Chondrocyte (in vitro differentiated cells): Measurements from ENCODE around the gene FBXW5. TPM values are rescaled to one million over a fixed set of nuclear protein-coding genes. Genes with fewer than 3 reads are reported as not detected.

ENCODE experiments used
- DNase-seq: peaks from one replicate; pipeline ENCODE4 v3.0.0; 2021; ENCODE audit warnings: mixed read lengths, low spot score
- H3K27ac Mint-ChIP-seq: one replicate; pipeline ENCODE4 v1.8.0; 2021; ENCODE audit warnings: mild to moderate bottlenecking, moderate library complexity, mixed read lengths; ENCODE audit not compliant: unreplicated experiment
- H3K27me3 Mint-ChIP-seq: 2 replicates; pipeline ENCODE4 v1.8.0; 2021; ENCODE audit warnings: low read depth, mixed read lengths
- H3K36me3 Mint-ChIP-seq: 2 replicates; pipeline ENCODE4 v1.8.0; 2021; ENCODE audit warnings: low read depth, mixed read lengths
- H3K4me1 Mint-ChIP-seq: 2 replicates; pipeline ENCODE4 v1.8.0; 2021; ENCODE audit warnings: low read depth, mild to moderate bottlenecking, mixed read lengths
- H3K4me3 Mint-ChIP-seq: one replicate; pipeline ENCODE4 v1.8.0; 2021; ENCODE audit warnings: mild to moderate bottlenecking, moderate library complexity, mixed read lengths; ENCODE audit not compliant: unreplicated experiment
- H3K9me3 Mint-ChIP-seq: 2 replicates; pipeline ENCODE4 v1.8.0; 2021; ENCODE audit warnings: low read depth, mixed read lengths
- CTCF ChIP-seq: fragments of 200-600 bp; sonication (generic); IDR thresholded peaks from 2 replicates; pipeline ENCODE4 v1.5.0; 2021; ENCODE audit warnings: antibody characterized with exemption, mild to moderate bottlenecking, moderate library complexity
- total RNA-seq: library from RNA; stranded (reverse); gene quantifications from 3 replicates; pipeline ENCODE4 v1.2.1, GENCODE V29; 2021

The FBXW5 gene
- total RNA-seq, 1 donor from 2014 or later: 87.5 TPM

DNA sequence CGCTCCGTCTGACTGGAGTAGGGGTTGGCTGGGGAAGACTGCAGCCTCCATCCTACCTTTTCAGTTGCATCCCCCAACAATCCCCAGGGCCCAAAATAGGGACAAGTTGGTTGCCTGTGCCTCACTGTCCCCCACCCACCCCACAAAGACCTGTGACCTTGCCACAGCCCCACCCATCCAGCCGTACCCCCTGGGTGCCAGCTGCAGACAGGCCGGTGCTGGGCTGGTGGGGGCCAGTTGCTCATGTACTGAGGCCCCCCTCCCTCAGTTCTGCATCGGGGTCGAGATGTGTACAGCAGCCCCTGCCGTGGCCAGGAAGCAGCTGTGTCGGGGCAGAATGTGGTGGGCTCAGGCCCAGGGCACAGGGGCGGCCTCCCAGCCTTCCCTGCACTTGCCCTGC is 38.6 kb upstream of the FBXW5 start:
- no peak overlapping the region for H3K4me3 Mint-ChIP-seq
- no peaks in the 10 kb centered on the region for H3K9me3 Mint-ChIP-seq
- no peaks in the 10 kb centered on the region for H3K36me3 Mint-ChIP-seq
- no peak for TF ChIP-seq CTCF
- H3K27ac Mint-ChIP-seq: no peak overlapping the region
- no peak for DNase-seq
- no peaks in the 10 kb centered on the region for H3K27me3 Mint-ChIP-seq
- no peaks in the 10 kb centered on the region for H3K4me1 Mint-ChIP-seq

GRCh38 chr9:136982232-136983051 is 37.9 kb upstream of the FBXW5 start, which contains the start of gene LCNL1:
TSS of gene LCNL1 (plus strand) at chr9:136982993. CDS start at chr9:136983587, 594 bp downstream.
- Mint-ChIP-seq H3K27me3 (no peaks in the 10 kb centered on the region), H3K9me3 (no peaks in the 10 kb centered on the region), H3K4me1 (peaks cover 3% of the 10 kb centered on the region), H3K27ac (no peak within 1 kb of the TSS), H3K36me3 (no peaks in the 10 kb centered on the region), H3K4me3 (no peak within 1 kb of the TSS)
- no peak for TF ChIP-seq CTCF
- DNase-seq: no peak

DNA sequence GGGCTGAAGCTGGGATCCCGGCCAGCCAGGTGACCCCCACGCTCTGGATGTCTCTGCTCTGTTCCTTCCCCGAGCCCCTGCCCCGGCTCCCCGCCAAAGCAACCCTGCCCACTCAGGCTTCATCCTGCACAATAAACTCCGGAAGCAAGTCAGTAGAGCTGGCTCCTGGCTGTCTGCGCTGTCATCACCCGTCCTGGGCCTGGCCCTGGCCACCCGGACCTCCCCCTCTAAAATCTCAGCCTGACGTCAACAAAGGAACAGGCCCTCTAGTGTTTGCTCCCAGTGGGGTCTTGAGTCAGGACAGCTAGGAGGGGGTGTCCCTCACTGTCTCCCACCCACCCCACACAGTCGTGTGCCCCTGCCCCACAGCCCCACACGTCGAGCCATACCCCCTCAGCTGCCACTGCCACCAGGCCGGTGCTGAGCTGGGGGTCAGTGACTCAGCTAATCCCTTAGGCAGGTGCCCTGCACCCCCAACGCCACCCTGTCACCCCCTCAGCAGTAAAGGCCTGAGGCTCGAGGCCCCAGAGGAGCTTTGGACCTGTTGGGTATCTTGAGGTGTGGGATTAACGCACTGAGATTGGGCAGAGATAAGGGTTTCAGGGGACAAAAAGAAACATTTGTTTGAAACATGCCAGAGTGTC is 37.2 kb upstream of the FBXW5 start:
- DNase-seq: no peak
- no peaks in the 10 kb centered on the region for H3K27me3 Mint-ChIP-seq
- TF ChIP-seq CTCF: no peak
- peaks cover 4% of the 10 kb centered on the region for H3K4me1 Mint-ChIP-seq
- no peaks in the 10 kb centered on the region for H3K36me3 Mint-ChIP-seq
- no peaks in the 10 kb centered on the region for H3K9me3 Mint-ChIP-seq
- H3K27ac Mint-ChIP-seq: no peak overlapping the region
- H3K4me3 Mint-ChIP-seq: no peak overlapping the region

GRCh38 chr9:136980669-136981478 is 36.3 kb upstream of the FBXW5 start:
- Mint-ChIP-seq H3K9me3 (no peaks in the 10 kb centered on the region), H3K4me1 (peaks cover 8% of the 10 kb centered on the region), H3K27me3 (no peaks in the 10 kb centered on the region), H3K27ac (no peak overlapping the region), H3K4me3 (no peak overlapping the region), H3K36me3 (no peaks in the 10 kb centered on the region)
- DNase-seq: no peak
- no peak for TF ChIP-seq CTCF
